HEK293T (cell line): ENCODE data around the gene KLHL29.

ENCODE experiments used
- CTCF ChIA-PET: fragments of 350-600 bp; formaldehyde crosslinking; extraction: SDS; loops from one replicate; lab custom pipeline; 2021; ENCODE audit warnings: antibody characterized with exemption, inconsistent platforms; lab: Yijun Ruan, JAX
- POLR2A ChIA-PET: fragments of 350-600 bp; formaldehyde crosslinking; extraction: SDS; loops from one replicate; lab custom pipeline; 2020; ENCODE audit warnings: antibody characterized with exemption, inconsistent platforms; lab: Yijun Ruan, JAX
- DNase-seq: peaks from one replicate; pipeline ENCODE4 v3.0.0; 2012; ENCODE audit warnings: mixed read lengths; ENCODE audit errors: extremely low spot score
- ARNT ChIP-seq: fragments of 450-650 bp; IDR thresholded peaks from 2 replicates; pipeline ENCODE4 v1.6.1; 2017; ENCODE audit warnings: mild to moderate bottlenecking
- BHLHE40 ChIP-seq: fragments of 450-650 bp; IDR thresholded peaks from 2 replicates; pipeline ENCODE4 v1.6.1; 2016; ENCODE audit warnings: mild to moderate bottlenecking, moderate library complexity, borderline replicate concordance
- CTBP1 ChIP-seq: fragments of 450-650 bp; IDR thresholded peaks from 2 replicates; pipeline ENCODE4 v1.6.1; 2016; ENCODE audit warnings: borderline replicate concordance
- ELF4 ChIP-seq: fragments of 450-650 bp; IDR thresholded peaks from 2 replicates; pipeline ENCODE4 v1.6.1; 2017; ENCODE audit warnings: antibody characterized with exemption
- FOXA1 ChIP-seq: fragments of 450-650 bp; IDR thresholded peaks from 2 replicates; pipeline ENCODE4 v1.6.1; 2016; ENCODE audit warnings: mild to moderate bottlenecking
- FOXK2 ChIP-seq: fragments of 450-650 bp; IDR thresholded peaks from 2 replicates; pipeline ENCODE4 v1.6.1; 2016; ENCODE audit warnings: mild to moderate bottlenecking
- FOXM1 ChIP-seq: fragments of 450-650 bp; IDR thresholded peaks from 2 replicates; pipeline ENCODE4 v1.6.1; 2017; ENCODE audit warnings: mild to moderate bottlenecking, borderline replicate concordance
- HDGF ChIP-seq: fragments of 450-650 bp; IDR thresholded peaks from 2 replicates; pipeline ENCODE4 v1.6.1; 2017; ENCODE audit warnings: antibody characterized with exemption, borderline replicate concordance
- L3MBTL2 ChIP-seq: fragments of 450-650 bp; conservative IDR thresholded peaks from 2 replicates; pipeline ENCODE4 v1.6.1; 2016; ENCODE audit warnings: mild to moderate bottlenecking
- LEF1 ChIP-seq: fragments of 450-650 bp; IDR thresholded peaks from 2 replicates; pipeline ENCODE4 v1.6.1; 2017; ENCODE audit warnings: mild to moderate bottlenecking, borderline replicate concordance
- NFRKB ChIP-seq: fragments of 450-650 bp; IDR thresholded peaks from 2 replicates; pipeline ENCODE4 v1.6.1; 2016; ENCODE audit warnings: mild to moderate bottlenecking, moderate library complexity
- SP1 ChIP-seq: fragments of 450-650 bp; IDR thresholded peaks from 2 replicates; pipeline ENCODE4 v1.6.1; 2017
- SUZ12 ChIP-seq: fragments of 450-650 bp; IDR thresholded peaks from 2 replicates; pipeline ENCODE4 v1.6.1; 2016; ENCODE audit warnings: mild to moderate bottlenecking
- TARDBP ChIP-seq: fragments of 450-650 bp; IDR thresholded peaks from 2 replicates; pipeline ENCODE4 v1.6.1; 2016
- ZNF384 ChIP-seq: fragments of 450-650 bp; IDR thresholded peaks from 2 replicates; pipeline ENCODE4 v1.6.1; 2016
- TF ChIP-seq, protein P1 (sequence below): fragments of 450-650 bp; IDR thresholded peaks from 2 replicates; pipeline ENCODE4 v1.6.1; 2016

The KLHL29 gene

DNA sequence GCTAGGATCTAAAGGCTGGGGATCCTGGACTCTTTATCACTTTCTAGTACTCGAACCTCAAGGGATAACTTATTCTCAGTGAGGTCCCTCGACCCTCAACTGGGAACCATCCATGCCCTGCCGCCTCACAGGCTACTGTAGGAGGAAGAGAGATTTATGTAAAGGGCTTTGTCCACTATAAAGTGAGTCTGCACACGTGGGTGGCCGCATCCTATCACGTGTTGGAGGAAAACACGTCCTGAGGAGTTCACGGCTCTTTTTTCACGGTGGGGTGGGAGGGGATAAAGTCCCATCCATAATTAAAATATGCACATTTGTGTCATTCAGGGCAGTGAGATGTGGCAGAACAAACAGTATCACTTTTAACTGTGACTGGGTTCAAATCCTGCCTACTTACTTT is 176.6 kb downstream of the KLHL29 start:
- no peak for DNase-seq
- ChIA-PET POLR2A (no interaction called here), CTCF (no interaction called here)
- TF ChIP-seq FOXA1 (no peak), SUZ12 (no peak), HDGF (no peak), ZNF384 (no peak), CTBP1 (no peak), FOXM1 (no peak), L3MBTL2 (no peak), NFRKB (no peak), ELF4 (no peak), LEF1 (no peak), FOXK2 (no peak), ARNT (no peak)
- TF ChIP-seq, protein P1, sequence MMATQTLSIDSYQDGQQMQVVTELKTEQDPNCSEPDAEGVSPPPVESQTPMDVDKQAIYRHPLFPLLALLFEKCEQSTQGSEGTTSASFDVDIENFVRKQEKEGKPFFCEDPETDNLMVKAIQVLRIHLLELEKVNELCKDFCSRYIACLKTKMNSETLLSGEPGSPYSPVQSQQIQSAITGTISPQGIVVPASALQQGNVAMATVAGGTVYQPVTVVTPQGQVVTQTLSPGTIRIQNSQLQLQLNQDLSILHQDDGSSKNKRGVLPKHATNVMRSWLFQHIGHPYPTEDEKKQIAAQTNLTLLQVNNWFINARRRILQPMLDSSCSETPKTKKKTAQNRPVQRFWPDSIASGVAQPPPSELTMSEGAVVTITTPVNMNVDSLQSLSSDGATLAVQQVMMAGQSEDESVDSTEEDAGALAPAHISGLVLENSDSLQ: no peak

DNA sequence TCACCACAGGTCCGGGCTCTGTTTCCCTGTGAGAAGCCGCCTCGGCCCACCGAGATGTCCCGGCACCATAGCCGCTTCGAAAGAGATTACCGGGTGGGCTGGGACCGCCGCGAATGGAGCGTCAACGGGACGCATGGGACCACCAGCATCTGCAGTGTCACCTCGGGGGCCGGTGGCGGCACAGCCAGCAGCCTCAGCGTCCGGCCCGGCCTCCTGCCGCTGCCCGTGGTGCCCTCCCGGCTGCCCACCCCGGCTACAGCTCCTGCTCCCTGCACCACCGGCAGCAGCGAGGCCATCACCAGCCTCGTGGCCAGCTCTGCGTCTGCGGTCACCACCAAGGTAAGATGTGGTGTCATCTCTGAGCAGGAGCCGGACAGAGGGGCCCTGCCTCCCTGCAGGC is 177.2 kb downstream of the KLHL29 start:
- POLR2A ChIA-PET: no interaction called here
- no peak for DNase-seq
- CTCF ChIA-PET: interaction anchor here (0.6 kb wide), 1 partner anchor 1087 kb away, joined by 4 read pairs; no protein-coding TSS in a partner anchor
- TF ChIP-seq FOXK2 (no peak), ARNT (no peak)

DNA sequence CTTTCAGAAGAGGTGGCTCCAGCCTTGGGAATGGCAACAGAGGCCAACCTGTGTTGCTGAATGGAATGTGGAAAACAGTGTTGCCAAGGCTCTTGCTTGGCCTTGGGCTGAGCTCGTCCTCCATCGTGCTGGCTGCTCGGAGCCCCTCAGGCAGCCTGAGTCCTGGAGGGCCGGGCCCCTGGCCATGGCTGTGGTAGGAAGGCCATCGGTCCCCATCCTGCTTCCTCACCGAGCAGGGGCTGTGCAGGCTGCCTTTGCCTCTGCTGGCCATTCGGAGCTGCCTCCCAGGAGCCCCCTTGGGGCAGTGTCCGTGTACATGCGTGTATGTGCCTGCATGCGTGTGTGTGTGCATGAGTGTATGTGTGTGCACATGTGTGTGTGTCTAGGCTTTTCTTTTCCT is 178.2 kb downstream of the KLHL29 start:
- TF ChIP-seq FOXM1 (no peak), ARNT (no peak), HDGF (no peak), L3MBTL2 (no peak), NFRKB (no peak), TARDBP (no peak), FOXK2 (no peak), ZNF384 (no peak), LEF1 (no peak), BHLHE40 (no peak), ELF4 (no peak), SP1 (no peak), SUZ12 (no peak), FOXA1 (no peak), CTBP1 (no peak)
- TF ChIP-seq, protein P1: no peak
- CTCF ChIA-PET: no interaction called here
- no peak for DNase-seq
- POLR2A ChIA-PET: no interaction called here

GRCh38 chr2:23563673-23564614 is 179.0 kb downstream of the KLHL29 start:
- no peak for DNase-seq
- POLR2A ChIA-PET: no interaction called here
- TF ChIP-seq HDGF (no peak), NFRKB (no peak), L3MBTL2 (no peak), ELF4 (no peak)
- CTCF ChIA-PET: no interaction called here

DNA sequence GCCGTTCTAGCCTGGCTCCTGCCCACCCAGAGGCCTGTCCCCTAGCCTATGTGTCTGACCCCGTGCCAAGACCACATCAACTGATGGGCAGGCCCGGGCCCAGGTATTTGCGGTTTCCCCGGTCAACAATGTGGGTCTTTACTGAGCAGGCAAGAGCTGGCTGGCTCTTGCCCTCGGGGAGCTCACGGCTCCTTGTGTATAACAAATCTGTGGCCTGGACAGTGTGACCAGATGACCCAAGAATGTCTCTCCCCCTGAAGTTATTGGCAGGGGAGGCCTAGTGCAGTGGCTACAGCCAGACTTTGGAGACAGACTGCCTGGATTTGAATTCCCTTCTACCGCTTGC is 179.6 kb downstream of the KLHL29 start:
- ChIA-PET CTCF (no interaction called here), POLR2A (no interaction called here)

DNA sequence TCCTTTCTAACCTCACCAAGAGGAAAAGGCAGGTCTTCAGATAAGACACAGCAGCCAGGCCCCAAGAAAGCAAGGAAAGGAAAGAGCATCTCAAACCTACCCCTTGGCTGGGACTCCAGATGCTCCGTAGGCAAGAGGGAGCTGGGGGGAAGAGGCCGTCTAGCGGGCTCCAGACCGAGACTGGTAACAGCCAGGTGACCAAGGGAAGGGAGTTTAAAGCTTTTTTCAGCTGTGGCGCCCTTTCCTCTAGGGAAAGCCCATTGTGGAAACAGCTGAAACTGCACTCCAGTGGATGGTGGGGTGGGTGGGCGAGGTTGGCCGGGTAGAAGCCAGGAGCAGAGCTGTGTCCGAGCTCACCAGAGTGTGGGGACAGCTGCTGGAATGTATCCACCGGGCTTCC is 180.4 kb downstream of the KLHL29 start:
- TF ChIP-seq SUZ12 (no peak), BHLHE40 (no peak), ELF4 (no peak), FOXM1 (no peak), ARNT (no peak)
- TF ChIP-seq, protein P1: no peak
- POLR2A ChIA-PET: no interaction called here
- CTCF ChIA-PET: interaction anchor here (1.5 kb wide), 1 partner anchor 16 kb away, joined by 4 read pairs; no protein-coding TSS in a partner anchor
- no peak for DNase-seq

More for the DNA sequence above, 179.6 kb downstream of the KLHL29 start:
- TF ChIP-seq ELF4: no peak
- DNase-seq: no peak

DNA sequence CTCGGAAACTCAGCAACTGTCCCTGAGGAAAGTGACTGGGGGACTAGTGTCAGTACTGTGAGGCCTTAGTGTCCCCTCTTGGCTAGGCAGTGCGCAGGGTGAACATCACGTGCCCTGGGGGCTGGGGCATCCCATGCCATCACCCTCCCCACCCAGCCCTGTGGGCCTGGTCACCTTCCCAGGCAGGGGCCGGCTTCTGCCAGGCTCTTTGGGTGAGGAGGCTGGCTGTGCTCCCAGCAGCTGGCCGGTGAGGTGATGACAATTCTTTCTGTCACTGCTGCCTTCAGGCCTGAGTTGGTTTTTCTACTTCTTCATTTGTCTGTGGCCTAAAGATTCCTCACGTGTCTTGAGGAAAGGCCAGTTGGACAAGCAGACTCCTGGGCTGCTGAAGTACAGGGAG is 180.8 kb downstream of the KLHL29 start:
- no peak for DNase-seq
- TF ChIP-seq HDGF: no peak
- no peak for TF ChIP-seq ZNF384
- CTCF ChIA-PET: interaction anchor here (1.5 kb wide), 1 partner anchor 16 kb away, joined by 4 read pairs; no protein-coding TSS in a partner anchor
- POLR2A ChIA-PET: no interaction called here
